Osteocyte (in vitro differentiated cells): ENCODE measurements around the gene AICDA. TPM values are rescaled to one million over a fixed set of nuclear protein-coding genes. Genes with fewer than 3 reads are reported as not detected.

Experiments used
- DNase-seq: peaks from one replicate; pipeline ENCODE4 v3.0.0; 2021; ENCODE audit warnings: mixed read lengths; ENCODE audit not compliant: unreplicated experiment; ENCODE audit errors: extremely low spot score
- H3K27ac Mint-ChIP-seq: one replicate; pipeline ENCODE4 v1.8.0; 2021; ENCODE audit warnings: mild to moderate bottlenecking, mixed read lengths; ENCODE audit not compliant: unreplicated experiment
- H3K27me3 Mint-ChIP-seq: one replicate; pipeline ENCODE4 v1.8.0; 2021; ENCODE audit warnings: mixed read lengths; ENCODE audit not compliant: unreplicated experiment
- H3K36me3 Mint-ChIP-seq: one replicate; pipeline ENCODE4 v1.8.0; 2021; ENCODE audit warnings: mixed read lengths; ENCODE audit not compliant: unreplicated experiment
- H3K4me1 Mint-ChIP-seq: one replicate; pipeline ENCODE4 v1.8.0; 2021; ENCODE audit warnings: mixed read lengths; ENCODE audit not compliant: unreplicated experiment
- H3K4me3 Mint-ChIP-seq: one replicate; pipeline ENCODE4 v1.8.0; 2021; ENCODE audit warnings: mild to moderate bottlenecking, moderate library complexity, mixed read lengths; ENCODE audit not compliant: unreplicated experiment
- H3K9me3 Mint-ChIP-seq: one replicate; pipeline ENCODE4 v1.8.0; 2021; ENCODE audit warnings: mixed read lengths; ENCODE audit not compliant: unreplicated experiment
- CTCF ChIP-seq: fragments of 200-600 bp; sonication (generic); IDR thresholded peaks from 2 replicates; pipeline ENCODE4 v1.5.0; 2021; ENCODE audit warnings: antibody characterized with exemption, mild to moderate bottlenecking, moderate library complexity
- total RNA-seq: library from RNA; stranded (reverse); gene quantifications from 2 replicates; pipeline ENCODE4 v1.2.1, GENCODE V29; 2021

Gene AICDA
- total RNA-seq, 1 donor from 2014 or later: not detected

GRCh38 chr12:8556531-8557097 lies 56.0 kb downstream of the AICDA start:
- no peak overlapping the region for H3K27ac Mint-ChIP-seq

GRCh38 chr12:8554451-8555195 lies 58.0 kb downstream of the AICDA start:
- Mint-ChIP-seq H3K4me1 (no peaks in the 10 kb centered on the region), H3K27me3 (peaks cover 4% of the 10 kb centered on the region), H3K4me3 (no peak overlapping the region), H3K27ac (no peak overlapping the region), H3K36me3 (no peaks in the 10 kb centered on the region), H3K9me3 (no peaks in the 10 kb centered on the region)
- TF ChIP-seq CTCF: no peak
- DNase-seq: no peak

More at GRCh38 chr12:8556531-8557097, 56.0 kb downstream of the AICDA start:
- TF ChIP-seq CTCF: no peak
- H3K4me1 Mint-ChIP-seq: no peaks in the 10 kb centered on the region
- DNase-seq: no peak
- H3K4me3 Mint-ChIP-seq: no peak overlapping the region
- H3K27me3 Mint-ChIP-seq: peaks cover 4% of the 10 kb centered on the region
- peaks cover 7% of the 10 kb centered on the region for H3K9me3 Mint-ChIP-seq
- H3K36me3 Mint-ChIP-seq: no peaks in the 10 kb centered on the region

- no peak overlapping the region for H3K27ac Mint-ChIP-seq
- no peaks in the 10 kb centered on the region for H3K4me1 Mint-ChIP-seq
- no peaks in the 10 kb centered on the region for H3K9me3 Mint-ChIP-seq
- no peak for TF ChIP-seq CTCF
- DNase-seq: no peak
- H3K27me3 Mint-ChIP-seq: peaks cover 10% of the 10 kb centered on the region
- no peaks in the 10 kb centered on the region for H3K36me3 Mint-ChIP-seq
- no peak overlapping the region for H3K4me3 Mint-ChIP-seq
These were observed 59.5 kb downstream of the AICDA start for GRCh38 chr12:8553088-8553627.

Other genes with a start within 250 kb of the AICDA start
- gene CLEC6A, start 156.9 kb downstream of the AICDA start, total RNA-seq: not detected in 2 replicates
- not detected in 2 replicates for gene CLEC4D, start 99.4 kb downstream of the AICDA start, total RNA-seq
- not detected in 2 replicates for gene CLEC4E, start 72.0 kb downstream of the AICDA start, total RNA-seq
- not detected in 2 replicates for gene MFAP5, start 50.0 kb upstream of the AICDA start, total RNA-seq
- 26.5 and 32.5 TPM in 2 replicates for gene RIMKLB, start 85.1 kb upstream of the AICDA start, total RNA-seq
- not detected in 2 replicates for gene A2ML1, start 209.8 kb upstream of the AICDA start, total RNA-seq